CD4-positive, alpha-beta T cell treated with Interleukin-21 for 1 hour (primary cell): Measurements from ENCODE around the gene KMO.
A peak's percentile ranks its signal among the peaks of the same experiment; 100 is the strongest.

Experiments
- DNase-seq: peaks from one replicate; pipeline ENCODE4 v3.0.0-alpha.2; 2020

The KMO gene

GRCh38 chr1:241542199-241542907 is 10.2 kb downstream of the KMO start:
- DNase-seq = no peak

GRCh38 chr1:241548008-241548407 is 15.8 kb downstream of the KMO start:
- no peak for DNase-seq

- no peak for DNase-seq
Observed at GRCh38 chr1:241550318-241550717, 18.1 kb downstream of the KMO start.

- peak; percentile 54 for DNase-seq
Observed at GRCh38 chr1:241551759-241552638, 19.8 kb downstream of the KMO start.

- no peak for DNase-seq
Observed at GRCh38 chr1:241553886-241554592, 21.9 kb downstream of the KMO start.

GRCh38 chr1:241555526-241555925 is 23.3 kb downstream of the KMO start:
- no peak for DNase-seq

- no peak for DNase-seq
Observed at GRCh38 chr1:241557031-241557430, 24.9 kb downstream of the KMO start.

GRCh38 chr1:241557551-241558193 is 25.5 kb downstream of the KMO start:
- DNase-seq = no peak

GRCh38 chr1:241560146-241560848 is 28.1 kb downstream of the KMO start:
- DNase-seq = no peak

- DNase-seq = no peak
Observed at GRCh38 chr1:241560849-241561187, 28.6 kb downstream of the KMO start.

GRCh38 chr1:241569848-241570247 is 37.7 kb downstream of the KMO start:
- DNase-seq = no peak

- no peak for DNase-seq
Observed at GRCh38 chr1:241574154-241574553, 42.0 kb downstream of the KMO start.

GRCh38 chr1:241579434-241579833 is 47.3 kb downstream of the KMO start:
- no peak for DNase-seq

- DNase-seq = no peak
Observed at GRCh38 chr1:241582921-241583321, 50.7 kb downstream of the KMO start.

GRCh38 chr1:241586905-241587512 is 54.8 kb downstream of the KMO start:
- DNase-seq = no peak

GRCh38 chr1:241589521-241589920 is 57.3 kb downstream of the KMO start:
- no peak for DNase-seq

GRCh38 chr1:241590719-241591118 is 58.5 kb downstream of the KMO start:
- DNase-seq = no peak

- no peak for DNase-seq
Observed at GRCh38 chr1:241591317-241591716, 59.1 kb downstream of the KMO start.

- DNase-seq = no peak
Observed at GRCh38 chr1:241591736-241592135, 59.6 kb downstream of the KMO start.

- DNase-seq = no peak
Observed at GRCh38 chr1:241592273-241592958, 60.2 kb downstream of the KMO start.

GRCh38 chr1:241593186-241593585 is 61.0 kb downstream of the KMO start:
- no peak for DNase-seq

- DNase-seq = no peak
Observed at GRCh38 chr1:241596633-241597032, 64.5 kb downstream of the KMO start.
